DMS 273 (cell line): ENCODE data around the gene THSD4.
A peak's percentile ranks its signal among the peaks of the same experiment; 100 is the strongest.

Experiments used
- DNase-seq: peaks from one replicate; lab custom pipeline; 2025; ENCODE audit not compliant: unreplicated experiment; lab: John Stamatoyannopoulos, UW

Gene THSD4

GRCh38 chr15:71473751-71474150 lies 358.5 kb downstream of the THSD4 start:
- no peak for DNase-seq

- DNase-seq = no peak
Observed at GRCh38 chr15:71476823-71477222, 361.6 kb downstream of the THSD4 start.

- no peak for DNase-seq
Observed at GRCh38 chr15:71480556-71480955, 365.3 kb downstream of the THSD4 start.

GRCh38 chr15:71484080-71484479 lies 368.8 kb downstream of the THSD4 start:
- DNase-seq = no peak

- peak; percentile 14 for DNase-seq
Observed at GRCh38 chr15:71485094-71485693, 369.9 kb downstream of the THSD4 start.

GRCh38 chr15:71489570-71489969 lies 374.3 kb downstream of the THSD4 start:
- no peak for DNase-seq

GRCh38 chr15:71493526-71493925 lies 378.3 kb downstream of the THSD4 start:
- no peak for DNase-seq

- DNase-seq = no peak
Observed at GRCh38 chr15:71494563-71495397, 379.5 kb downstream of the THSD4 start.

GRCh38 chr15:71495398-71495780 lies 380.1 kb downstream of the THSD4 start:
- no peak for DNase-seq

- DNase-seq = no peak
Observed at GRCh38 chr15:71496336-71496955, 381.2 kb downstream of the THSD4 start.

- no peak for DNase-seq
Observed at GRCh38 chr15:71501344-71502076, 386.2 kb downstream of the THSD4 start.

GRCh38 chr15:71502077-71502432 lies 386.8 kb downstream of the THSD4 start:
- no peak for DNase-seq

GRCh38 chr15:71505962-71506361 lies 390.7 kb downstream of the THSD4 start:
- DNase-seq = no peak

- no peak for DNase-seq
Observed at GRCh38 chr15:71506946-71507345, 391.7 kb downstream of the THSD4 start.

- DNase-seq = no peak
Observed at GRCh38 chr15:71508081-71508682, 392.9 kb downstream of the THSD4 start.

GRCh38 chr15:71509139-71509538 lies 393.9 kb downstream of the THSD4 start:
- no peak for DNase-seq

GRCh38 chr15:71510763-71511162 lies 395.5 kb downstream of the THSD4 start:
- DNase-seq = no peak

GRCh38 chr15:71511796-71512681 lies 396.8 kb downstream of the THSD4 start:
- DNase-seq = peak; percentile 54

GRCh38 chr15:71512682-71513006 lies 397.4 kb downstream of the THSD4 start:
- no peak for DNase-seq
